ENCODE measurements around the gene CCDC192. TPM values are rescaled to one million over a fixed set of nuclear protein-coding genes. Genes with fewer than 3 reads are reported as not detected.

The CCDC192 gene
- total RNA-seq, 4 donors from 2014 or later = not detected

DNA sequence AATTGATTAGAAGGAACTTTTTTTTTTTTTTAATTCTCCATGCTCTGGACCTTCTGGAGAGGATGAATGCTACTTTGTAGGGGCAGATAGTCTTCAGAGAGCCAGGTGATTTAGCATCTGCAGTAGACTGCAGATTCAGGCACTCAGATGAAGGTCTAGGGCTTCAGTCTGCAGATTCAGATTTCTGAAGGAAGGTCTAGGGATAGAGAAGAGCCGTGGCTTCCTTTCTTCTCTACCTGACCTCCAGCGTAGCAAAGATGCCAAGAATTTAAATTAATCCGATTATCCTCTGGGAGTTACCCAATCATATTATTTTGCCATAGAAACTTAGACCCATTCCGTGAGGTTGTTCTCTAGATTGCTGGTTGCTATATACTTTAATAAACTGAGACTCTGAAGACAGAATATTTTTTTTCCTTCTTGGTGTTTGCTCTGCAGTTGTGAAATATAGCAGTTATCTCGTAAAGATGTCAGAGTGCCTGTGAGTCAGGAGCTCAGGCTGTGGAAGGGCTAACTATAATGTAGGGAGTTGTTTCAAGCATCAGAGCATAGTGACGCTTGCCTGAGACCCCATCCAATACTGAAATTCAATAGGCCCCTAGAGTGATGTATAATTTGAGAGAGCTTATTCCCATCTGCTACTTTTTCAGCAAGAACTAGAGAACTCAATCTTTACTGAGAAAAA is 247.7 kb downstream of the CCDC192 start:
- WGBS, 2 donors = 94 to 97% methylated on average over 6 of the region's 6 CpGs
- intact Hi-C loops (cut with DNase I; ENCODE audit: low total_unique reads) = no loop called here
- H3K4me3 ChIP-seq (ENCODE audit: low read depth, poor library complexity, severe bottlenecking) = no peak overlapping the region
- no peak for TF ChIP-seq POLR2A (IDR thresholded peaks at IDR 0.05)
- TF ChIP-seq, protein P1, sequence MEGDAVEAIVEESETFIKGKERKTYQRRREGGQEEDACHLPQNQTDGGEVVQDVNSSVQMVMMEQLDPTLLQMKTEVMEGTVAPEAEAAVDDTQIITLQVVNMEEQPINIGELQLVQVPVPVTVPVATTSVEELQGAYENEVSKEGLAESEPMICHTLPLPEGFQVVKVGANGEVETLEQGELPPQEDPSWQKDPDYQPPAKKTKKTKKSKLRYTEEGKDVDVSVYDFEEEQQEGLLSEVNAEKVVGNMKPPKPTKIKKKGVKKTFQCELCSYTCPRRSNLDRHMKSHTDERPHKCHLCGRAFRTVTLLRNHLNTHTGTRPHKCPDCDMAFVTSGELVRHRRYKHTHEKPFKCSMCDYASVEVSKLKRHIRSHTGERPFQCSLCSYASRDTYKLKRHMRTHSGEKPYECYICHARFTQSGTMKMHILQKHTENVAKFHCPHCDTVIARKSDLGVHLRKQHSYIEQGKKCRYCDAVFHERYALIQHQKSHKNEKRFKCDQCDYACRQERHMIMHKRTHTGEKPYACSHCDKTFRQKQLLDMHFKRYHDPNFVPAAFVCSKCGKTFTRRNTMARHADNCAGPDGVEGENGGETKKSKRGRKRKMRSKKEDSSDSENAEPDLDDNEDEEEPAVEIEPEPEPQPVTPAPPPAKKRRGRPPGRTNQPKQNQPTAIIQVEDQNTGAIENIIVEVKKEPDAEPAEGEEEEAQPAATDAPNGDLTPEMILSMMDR (IDR thresholded peaks at IDR 0.05) = no peak
- DNase-seq (ENCODE audit: low spot score in 2 of 2) = no peak

DNA sequence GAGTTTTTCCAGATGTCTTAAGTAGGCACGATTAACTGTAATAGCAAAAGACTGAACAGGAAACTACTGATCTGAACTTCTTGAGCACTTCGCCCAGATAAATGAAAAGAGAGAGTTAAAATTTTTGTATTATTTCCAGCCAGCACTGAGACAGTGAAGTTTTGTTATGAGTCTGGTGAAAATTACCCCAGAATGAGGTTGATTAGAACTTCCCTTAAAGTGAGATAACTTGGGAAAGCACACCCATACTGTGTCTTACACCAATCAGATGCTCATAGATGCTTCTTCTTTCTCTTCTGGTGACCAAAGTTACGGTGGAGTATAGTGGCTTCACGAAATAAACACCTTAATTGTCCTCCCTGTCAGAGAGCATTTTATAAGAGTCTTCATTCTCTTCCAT is 248.6 kb downstream of the CCDC192 start:
- intact Hi-C loops (cut with DNase I; ENCODE audit: low total_unique reads) = no loop called here
- WGBS, 2 donors = 85 to 90% methylated on average over 4 of the region's 4 CpGs
- DNase-seq (ENCODE audit: low spot score in 2 of 2) = no peak

DNA sequence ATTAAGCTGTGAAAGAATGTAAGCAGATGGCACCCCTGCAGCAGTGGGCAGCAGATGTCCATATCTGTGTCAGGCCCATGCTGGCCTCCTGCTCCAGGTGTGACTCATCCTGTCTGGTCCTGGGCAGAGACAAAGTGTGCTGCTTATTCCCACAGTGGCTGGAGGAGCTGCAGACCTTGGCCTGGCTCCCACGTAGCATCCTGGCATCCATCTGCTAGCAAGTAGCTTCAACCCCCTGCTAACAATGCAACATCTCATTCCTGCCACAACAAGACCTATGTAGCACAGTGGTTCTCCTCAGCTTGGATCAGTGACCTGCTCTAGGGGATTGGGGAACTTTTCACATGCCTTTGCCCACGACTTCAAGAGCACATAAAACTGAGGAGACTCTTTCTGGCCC is 254.0 kb downstream of the CCDC192 start:
- no peak for TF ChIP-seq POLR2A (IDR thresholded peaks at IDR 0.05)
- TF ChIP-seq, protein P1 (IDR thresholded peaks at IDR 0.05) = no peak
- WGBS, 2 donors = 35 to 46% methylated on average over 2 of the region's 2 CpGs
- intact Hi-C loops (cut with DNase I; ENCODE audit: low total_unique reads) = no loop called here
- no peak overlapping the region for H3K4me3 ChIP-seq (ENCODE audit: low read depth, poor library complexity, severe bottlenecking)
- DNase-seq (ENCODE audit: low spot score in 2 of 2) = no peak

More for the DNA sequence above, 248.6 kb downstream of the CCDC192 start:
- TF ChIP-seq, protein P1 (IDR thresholded peaks at IDR 0.05) = no peak
- TF ChIP-seq POLR2A (IDR thresholded peaks at IDR 0.05) = no peak
- no peak overlapping the region for H3K4me3 ChIP-seq (ENCODE audit: low read depth, poor library complexity, severe bottlenecking)

DNA sequence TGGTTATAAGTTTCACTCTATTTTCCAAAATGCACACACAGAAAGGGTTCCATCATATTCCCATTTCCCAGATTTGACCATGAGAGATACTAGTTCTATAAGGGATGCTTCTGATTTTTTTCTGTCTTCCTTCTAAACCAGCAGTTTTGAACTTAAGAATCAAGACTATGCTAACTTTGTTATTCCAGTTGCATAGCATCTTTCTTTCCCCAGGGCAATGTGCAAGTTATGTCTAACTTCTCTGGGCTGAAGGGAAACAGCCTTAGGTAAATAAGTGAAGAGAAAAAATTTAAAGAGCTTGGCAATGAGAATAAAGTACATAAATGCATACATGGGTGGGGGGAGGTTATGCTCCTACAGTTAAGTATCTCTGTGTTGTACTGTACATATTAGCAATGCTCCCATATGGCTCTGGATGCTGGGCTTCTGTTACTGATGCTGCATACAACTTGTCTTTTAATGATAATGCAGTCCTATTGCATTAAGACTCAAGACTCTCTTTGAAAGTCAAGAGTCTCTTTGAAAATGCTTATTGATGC is 254.6 kb downstream of the CCDC192 start:
- TF ChIP-seq, protein P1 (IDR thresholded peaks at IDR 0.05) = no peak
- no peak for TF ChIP-seq POLR2A (IDR thresholded peaks at IDR 0.05)
- intact Hi-C loops (cut with DNase I; ENCODE audit: low total_unique reads) = no loop called here
- no peak overlapping the region for H3K4me3 ChIP-seq (ENCODE audit: low read depth, poor library complexity, severe bottlenecking)
- no peak for DNase-seq (ENCODE audit: low spot score in 2 of 2)

DNA sequence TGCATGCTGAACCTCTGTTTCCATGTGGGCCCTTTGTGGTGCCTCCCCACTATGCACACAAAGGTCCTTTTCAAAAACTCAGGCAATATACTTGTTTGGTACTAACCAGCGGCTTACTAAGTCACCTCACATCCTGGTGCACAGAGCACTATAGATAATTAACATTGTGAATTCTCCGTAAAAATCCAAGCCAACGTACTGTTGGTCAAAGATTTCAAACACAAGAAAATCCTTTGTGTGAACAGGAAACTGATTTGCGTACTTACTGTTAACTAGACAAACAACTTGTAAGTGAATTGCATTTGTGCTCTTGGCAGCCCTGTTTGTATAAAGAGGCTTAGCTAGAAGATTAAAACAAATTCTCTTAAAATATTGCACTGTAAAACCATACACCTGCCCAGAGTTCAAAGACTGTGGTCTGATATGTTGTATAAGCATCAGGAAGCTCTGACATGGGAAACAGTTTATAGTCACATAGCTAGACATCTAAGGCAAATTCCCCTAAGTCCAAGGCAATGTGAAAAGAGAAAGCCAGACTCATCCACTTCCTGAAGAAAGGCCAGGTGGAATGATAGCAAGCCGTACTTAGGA is 255.3 kb downstream of the CCDC192 start:
- TF ChIP-seq POLR2A (IDR thresholded peaks at IDR 0.05) = no peak
- TF ChIP-seq, protein P1 (IDR thresholded peaks at IDR 0.05) = no peak
- WGBS, 2 donors = 85 to 88% methylated on average over 5 of the region's 5 CpGs
- intact Hi-C loops (cut with DNase I; ENCODE audit: low total_unique reads) = no loop called here
- H3K4me3 ChIP-seq (ENCODE audit: low read depth, poor library complexity, severe bottlenecking) = no peak overlapping the region
- no peak for DNase-seq (ENCODE audit: low spot score in 2 of 2)
